Measurements from ENCODE around the gene GPX3.

DNA sequence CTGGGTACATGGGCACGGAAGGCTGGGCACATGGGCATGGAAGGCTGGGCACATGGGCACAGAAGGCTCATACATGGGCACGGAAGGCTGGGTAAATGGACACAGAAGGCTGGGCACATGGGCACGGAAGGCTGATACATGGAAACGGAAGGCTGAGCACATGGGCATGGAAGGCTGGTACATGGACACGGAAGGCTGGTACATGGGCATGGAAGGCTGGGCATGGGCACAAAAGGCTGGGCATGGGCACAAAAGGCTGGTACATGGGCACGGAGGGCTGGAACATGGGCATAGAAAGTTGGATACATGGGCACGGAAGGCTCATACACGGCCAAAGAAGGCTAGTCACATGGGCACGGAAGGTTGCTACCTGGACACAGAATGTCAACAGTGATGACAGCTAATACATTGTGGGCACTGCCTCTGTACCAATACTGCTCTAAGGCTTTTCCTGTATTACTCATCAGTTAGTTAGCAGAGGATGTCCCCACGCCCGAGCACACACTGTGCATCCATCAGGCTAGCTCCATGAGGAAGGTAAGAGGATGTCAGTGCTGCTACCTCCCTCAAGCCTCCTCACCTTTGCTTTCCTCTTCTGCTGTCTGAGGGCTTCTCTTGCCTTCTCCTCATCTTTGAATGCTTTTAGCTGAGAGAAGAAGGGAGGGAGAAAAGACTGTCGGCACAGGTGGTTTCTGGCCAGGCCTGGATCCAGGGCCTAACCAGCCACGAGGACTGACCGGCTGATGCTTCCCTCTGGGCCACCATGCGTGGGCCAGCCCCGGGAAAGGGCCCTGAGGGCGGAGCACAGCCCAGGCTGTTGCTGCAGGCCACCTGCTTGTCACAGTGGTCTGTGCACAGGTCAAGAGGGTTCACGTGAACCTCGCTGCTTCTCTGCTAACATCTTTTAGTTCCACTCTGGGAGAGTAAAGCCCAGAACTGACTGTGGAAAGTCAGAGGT is 14.3 kb downstream of the GPX3 start:
- TF ChIP-seq, protein P1, sequence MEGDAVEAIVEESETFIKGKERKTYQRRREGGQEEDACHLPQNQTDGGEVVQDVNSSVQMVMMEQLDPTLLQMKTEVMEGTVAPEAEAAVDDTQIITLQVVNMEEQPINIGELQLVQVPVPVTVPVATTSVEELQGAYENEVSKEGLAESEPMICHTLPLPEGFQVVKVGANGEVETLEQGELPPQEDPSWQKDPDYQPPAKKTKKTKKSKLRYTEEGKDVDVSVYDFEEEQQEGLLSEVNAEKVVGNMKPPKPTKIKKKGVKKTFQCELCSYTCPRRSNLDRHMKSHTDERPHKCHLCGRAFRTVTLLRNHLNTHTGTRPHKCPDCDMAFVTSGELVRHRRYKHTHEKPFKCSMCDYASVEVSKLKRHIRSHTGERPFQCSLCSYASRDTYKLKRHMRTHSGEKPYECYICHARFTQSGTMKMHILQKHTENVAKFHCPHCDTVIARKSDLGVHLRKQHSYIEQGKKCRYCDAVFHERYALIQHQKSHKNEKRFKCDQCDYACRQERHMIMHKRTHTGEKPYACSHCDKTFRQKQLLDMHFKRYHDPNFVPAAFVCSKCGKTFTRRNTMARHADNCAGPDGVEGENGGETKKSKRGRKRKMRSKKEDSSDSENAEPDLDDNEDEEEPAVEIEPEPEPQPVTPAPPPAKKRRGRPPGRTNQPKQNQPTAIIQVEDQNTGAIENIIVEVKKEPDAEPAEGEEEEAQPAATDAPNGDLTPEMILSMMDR (IDR thresholded peaks at IDR 0.05; ENCODE audit: poor library complexity), result no peak
- no peak for TF ChIP-seq EZH2phosphoT487 (IDR thresholded peaks at IDR 0.05; ENCODE audit: low read depth, severe bottlenecking, unreplicated experiment)
- no peak for TF ChIP-seq EZH2 (IDR thresholded peaks at IDR 0.05; ENCODE audit: borderline replicate concordance)

All from hepatocyte (in vitro differentiated cells).